Thyroid gland (tissue), 4 donors: ENCODE results near the gene GRK1.

Experiments used
- POLR2A ChIP-seq, 2 donors: fragments of 450-650 bp; IDR thresholded peaks; one replicate each; pipeline ENCODE4 v1.6.1; 2017; ENCODE audit warnings: antibody characterized with exemption in 2 of 2, mild to moderate bottlenecking in 2 of 2, moderate library complexity in 1 of 2
- TF ChIP-seq, protein P1 (sequence below), 6 experiments: fragments of 200-600 bp in 3 of 6; fragments of 450-650 bp in 3 of 6; sonication (generic) in 3 of 6; IDR thresholded peaks; one replicate each; pipeline ENCODE4 v1.5.1; 2016 to 2019; ENCODE audit warnings: antibody characterized with exemption in 6 of 6, mild to moderate bottlenecking in 2 of 6, inconsistent platforms in 1 of 6, moderate library complexity in 1 of 6

DNA sequence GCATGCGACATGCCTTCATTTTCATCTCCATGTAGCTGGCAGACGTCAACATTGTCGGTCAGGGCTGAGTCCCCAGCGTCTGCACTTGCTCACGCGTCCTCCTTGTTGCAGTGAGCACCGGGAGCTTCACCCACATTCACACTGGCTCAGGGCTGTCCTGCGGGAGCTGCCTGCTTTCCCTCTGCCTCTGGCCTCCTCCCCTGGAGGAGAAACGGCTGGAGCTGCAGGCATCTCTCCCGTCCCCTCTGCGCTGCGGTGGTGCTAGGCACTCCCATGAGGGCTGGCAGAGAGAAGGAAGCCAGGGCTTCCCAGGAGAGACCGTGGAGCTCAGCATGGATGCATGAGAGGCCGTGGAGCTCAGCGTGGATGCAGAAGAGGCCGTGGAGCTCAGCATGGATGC is 73.6 kb downstream of the GRK1 start:
- TF ChIP-seq, protein P1, sequence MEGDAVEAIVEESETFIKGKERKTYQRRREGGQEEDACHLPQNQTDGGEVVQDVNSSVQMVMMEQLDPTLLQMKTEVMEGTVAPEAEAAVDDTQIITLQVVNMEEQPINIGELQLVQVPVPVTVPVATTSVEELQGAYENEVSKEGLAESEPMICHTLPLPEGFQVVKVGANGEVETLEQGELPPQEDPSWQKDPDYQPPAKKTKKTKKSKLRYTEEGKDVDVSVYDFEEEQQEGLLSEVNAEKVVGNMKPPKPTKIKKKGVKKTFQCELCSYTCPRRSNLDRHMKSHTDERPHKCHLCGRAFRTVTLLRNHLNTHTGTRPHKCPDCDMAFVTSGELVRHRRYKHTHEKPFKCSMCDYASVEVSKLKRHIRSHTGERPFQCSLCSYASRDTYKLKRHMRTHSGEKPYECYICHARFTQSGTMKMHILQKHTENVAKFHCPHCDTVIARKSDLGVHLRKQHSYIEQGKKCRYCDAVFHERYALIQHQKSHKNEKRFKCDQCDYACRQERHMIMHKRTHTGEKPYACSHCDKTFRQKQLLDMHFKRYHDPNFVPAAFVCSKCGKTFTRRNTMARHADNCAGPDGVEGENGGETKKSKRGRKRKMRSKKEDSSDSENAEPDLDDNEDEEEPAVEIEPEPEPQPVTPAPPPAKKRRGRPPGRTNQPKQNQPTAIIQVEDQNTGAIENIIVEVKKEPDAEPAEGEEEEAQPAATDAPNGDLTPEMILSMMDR (IDR thresholded peaks at IDR 0.05): no peak
- TF ChIP-seq POLR2A (IDR thresholded peaks at IDR 0.05): no peak
